ENCODE measurements around the gene DNHD1.
A peak's percentile ranks its signal among the peaks of the same experiment; 100 is the strongest.

DNA sequence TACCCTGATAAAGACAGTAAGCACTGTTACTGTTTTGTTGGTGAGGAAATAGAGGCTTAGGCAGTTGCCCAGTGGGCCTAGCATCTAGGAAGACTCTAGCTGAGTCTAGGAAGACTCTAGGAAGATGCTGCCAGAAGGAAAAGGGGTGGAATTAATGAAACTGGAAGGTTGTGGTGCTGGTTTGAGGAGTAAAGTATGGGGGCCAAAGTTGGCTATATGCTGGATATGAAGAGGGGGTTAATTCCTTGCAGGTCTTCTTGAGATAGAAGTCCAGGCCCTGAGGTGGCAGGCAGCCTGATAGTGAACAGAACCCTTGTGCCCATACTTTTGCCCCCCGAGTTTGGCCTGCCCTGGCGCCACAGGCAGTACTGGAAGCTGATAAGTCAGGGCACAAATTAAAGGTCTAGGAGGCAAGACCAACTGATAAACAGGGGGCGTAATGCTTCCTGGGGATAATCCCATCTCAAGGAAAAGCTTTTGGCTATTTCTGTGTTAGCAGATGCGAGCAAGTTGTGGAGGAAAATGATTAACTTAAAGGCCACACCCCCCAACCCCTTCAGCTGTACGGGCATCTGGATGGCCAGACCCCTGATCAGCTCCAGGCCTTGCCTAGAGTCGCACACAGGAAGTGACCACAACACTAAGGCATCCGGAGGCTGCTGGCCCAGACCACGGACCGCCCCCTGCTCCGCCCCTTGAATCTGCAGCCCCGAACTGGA lies 109.5 kb downstream of the DNHD1 start:
- TF ChIP-seq POLR2A (IDR thresholded peaks at IDR 0.05; ENCODE audit: low read depth, low read length), result peak; percentile 34
- TF ChIP-seq TAF1 (IDR thresholded peaks at IDR 0.05; ENCODE audit: borderline replicate concordance, low read depth, low read length), result no peak
- no peak; the same call in 1 of the 2 replicates for TF ChIP-seq POLR2AphosphoS5 (IDR thresholded peaks at IDR 0.05; ENCODE audit: low read depth, low read length)

Data from GM12892 (cell line).